Femur (tissue), 1 donor: Measurements from ENCODE around the gene PPP2R2C.

Experiments used
- DNase-seq: peaks from one replicate; pipeline ENCODE4 v3.0.0-alpha.2; 2017

PPP2R2C gene

DNA sequence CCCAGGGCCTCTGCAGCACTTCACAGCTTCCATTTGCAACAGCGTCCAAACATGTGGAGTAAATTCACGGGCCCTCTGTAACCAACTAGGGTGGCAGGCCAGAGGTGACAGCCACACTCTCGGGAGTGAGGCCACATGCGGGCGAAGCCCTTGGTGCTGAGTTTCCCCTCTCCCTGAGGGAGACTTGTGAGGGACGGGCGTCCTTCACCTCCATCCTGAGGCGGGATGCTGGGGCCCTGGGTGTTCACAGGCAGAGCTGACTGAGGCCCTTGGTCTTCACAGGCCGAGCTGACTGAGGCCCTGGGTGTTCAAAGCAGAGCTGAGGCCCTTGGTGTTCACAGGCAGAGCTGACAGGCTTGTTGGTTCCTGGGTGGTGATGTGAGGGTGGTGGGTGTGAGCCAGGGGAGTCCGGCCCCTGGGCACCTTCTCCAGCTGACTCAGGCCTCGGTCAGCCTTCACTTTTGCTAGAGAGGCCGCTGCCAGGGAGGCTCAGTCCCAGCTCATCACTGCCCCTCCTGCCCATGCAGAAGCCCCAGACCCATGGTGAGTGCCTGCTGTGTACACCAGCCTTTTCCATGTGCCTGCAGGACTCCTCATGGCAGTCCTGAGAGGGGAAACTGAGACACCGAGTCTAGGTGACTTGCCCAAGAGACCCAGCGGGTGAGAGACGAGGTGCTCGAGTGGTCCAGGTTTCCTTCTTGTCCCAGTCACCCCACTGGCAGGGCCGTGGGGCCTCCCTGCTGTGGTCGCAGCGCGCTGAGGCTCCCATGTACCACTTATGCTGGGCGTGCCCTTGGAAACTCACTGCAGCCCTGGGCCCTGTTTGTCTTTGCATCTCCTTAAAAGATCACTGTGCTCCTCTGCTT lies 194.2 kb downstream of the PPP2R2C start:
- DNase-seq = no peak

DNA sequence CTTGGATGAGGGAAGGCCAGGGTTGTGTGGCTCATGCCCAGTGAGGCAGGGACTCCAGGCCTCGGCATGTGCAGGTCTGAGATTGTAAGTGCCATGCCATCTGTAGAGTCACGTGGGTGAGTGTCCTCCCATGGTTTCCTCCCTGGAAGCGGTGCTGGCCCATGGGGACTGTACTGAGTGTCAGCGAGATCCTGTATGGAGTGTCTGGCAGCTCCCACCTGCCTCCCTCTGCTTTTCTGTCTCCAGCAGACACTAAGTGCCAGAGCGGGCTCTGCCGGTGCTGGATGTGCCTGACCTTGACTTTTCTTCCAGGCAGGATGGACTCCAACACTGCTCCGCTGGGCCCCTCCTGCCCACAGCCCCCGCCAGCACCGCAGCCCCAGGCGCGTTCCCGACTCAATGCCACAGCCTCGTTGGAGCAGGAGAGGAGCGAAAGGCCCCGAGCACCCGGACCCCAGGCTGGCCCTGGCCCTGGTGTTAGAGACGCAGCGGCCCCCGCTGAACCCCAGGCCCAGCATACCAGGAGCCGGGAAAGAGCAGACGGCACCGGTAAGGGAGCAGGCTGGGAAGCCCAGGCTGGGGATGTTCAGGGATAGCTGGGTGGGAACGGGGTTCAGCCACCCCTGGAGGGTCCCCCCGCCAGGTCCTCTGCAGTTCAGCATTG lies 195.1 kb downstream of the PPP2R2C start:
- no peak for DNase-seq

DNA sequence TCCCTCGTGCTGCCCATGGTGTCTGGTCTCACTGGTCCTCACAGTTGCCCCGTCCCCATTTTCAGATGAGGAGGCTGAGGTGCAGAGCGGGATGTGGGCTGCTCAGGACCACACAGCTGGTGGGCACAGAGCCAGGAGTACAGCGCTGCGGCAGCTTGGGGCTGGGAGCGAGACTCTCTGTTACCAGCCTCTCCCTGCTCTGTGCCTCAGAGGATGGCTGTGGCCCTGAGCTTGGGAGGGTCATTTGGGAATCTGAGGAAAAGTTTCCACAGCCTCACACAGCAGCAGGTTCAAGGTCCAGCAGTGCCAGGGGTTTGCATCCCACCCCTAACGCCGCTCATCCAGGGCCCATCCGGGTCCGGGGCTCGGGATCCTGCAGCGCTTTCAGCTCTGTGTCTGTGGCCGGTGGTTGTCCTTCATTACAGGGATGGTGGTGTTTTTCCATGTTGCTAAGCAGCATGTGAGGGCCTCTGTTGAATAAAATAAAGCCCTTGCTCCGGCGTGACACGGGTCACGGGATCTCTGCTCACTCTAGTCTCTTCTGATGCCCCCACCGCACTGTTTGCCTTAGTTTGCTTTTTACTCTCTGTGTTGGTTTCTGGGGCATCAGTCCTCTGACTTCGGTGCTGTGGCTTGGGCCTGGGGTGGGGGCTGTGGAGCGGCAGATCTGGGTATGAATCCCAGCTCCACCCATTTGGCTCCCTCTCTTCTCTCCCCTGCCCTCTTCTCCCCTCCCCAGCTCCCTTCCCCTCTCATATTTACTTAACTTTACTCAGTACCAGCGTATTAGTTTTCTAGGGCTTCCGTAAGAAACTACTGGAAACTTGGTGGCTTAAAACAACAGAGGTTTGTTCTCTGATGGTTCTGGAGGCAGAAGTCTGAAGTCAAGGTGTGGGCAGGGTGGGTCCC lies 196.3 kb downstream of the PPP2R2C start:
- DNase-seq = peak; percentile 62

DNA sequence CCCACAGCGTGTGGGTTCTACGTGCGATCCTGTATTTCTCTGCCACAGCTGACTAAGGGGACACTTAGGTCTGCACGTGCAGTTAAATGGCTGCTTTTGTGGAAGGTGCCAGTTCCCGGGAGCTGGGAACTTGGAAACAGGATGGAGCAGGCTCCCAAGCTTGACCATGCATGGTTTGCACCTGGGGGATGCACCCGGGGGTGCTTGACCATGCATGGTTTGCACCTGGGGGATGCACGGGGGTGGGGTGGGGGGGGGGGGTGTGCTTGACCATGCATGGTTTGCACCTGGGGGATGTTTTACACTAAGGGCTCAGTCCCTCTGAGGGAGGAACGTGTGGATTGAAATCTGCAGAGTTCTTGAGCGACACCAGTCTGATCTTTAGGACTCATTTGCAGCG lies 197.1 kb downstream of the PPP2R2C start:
- no peak for DNase-seq

- no peak for DNase-seq
Observed at GRCh38 chr4:6273661-6273990, 198.8 kb downstream of the PPP2R2C start.

GRCh38 chr4:6272863-6273660 lies 199.4 kb downstream of the PPP2R2C start:
- no peak for DNase-seq

GRCh38 chr4:6271701-6272465 lies 200.5 kb downstream of the PPP2R2C start:
- no peak for DNase-seq

DNA sequence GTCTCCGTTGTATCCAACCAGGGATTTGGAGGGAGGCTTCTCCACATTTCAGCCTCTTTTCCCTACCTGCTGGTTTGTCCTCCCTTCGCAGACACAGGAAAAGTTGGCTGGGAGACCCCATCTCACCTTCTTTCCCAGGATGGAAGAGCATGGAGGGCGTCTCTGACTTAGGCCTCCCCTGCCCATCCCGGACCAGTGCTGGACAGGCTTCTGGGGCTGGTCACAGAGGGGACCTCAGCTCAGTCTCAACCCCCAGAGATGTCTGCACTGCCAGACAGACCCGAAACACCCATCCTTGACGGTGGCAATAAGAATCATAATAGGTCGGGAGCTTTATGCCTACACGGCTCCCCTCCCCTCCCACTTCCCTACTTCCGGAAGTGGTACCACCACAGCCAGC lies 201.2 kb downstream of the PPP2R2C start:
- no peak for DNase-seq

GRCh38 chr4:6270636-6271121 lies 201.7 kb downstream of the PPP2R2C start:
- DNase-seq = no peak
